ENCODE data around the gene KRT73.

DNA sequence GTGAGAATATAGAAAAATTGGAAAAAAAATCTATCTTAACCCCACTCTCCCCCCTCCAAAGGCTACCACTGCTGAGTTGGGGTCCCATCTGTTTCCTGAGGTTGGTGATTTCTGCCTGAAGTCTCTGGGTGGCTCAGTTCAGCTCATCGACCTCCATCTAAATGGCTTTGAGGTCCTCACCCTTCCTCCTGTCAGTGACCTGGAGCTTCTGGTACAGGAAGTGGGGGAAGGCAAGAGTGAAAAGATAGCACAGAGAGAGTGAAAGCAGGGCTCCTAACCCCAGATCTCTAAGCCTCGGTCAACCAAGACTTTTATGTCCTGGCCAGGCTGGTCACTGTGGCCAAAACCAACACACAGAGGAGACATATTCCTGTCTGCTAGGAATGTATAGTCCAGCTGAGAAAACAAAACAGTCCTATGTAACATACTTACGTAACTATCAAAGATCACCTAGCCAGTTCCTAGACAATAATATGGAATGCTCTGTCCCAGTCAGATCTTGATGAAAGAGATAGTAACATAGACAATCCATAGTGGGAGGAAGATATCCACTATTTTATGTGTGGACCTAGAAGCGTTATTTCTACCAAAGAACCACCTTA, 12.3 kb upstream of the KRT73 start:
- no peak for TF ChIP-seq CTCF (IDR thresholded peaks at IDR 0.05)
- TF ChIP-seq POLR2A (IDR thresholded peaks at IDR 0.05): no peak
